KOPT-K1 (cell line): ENCODE data around the gene GALNT14.

Experiments
- H3K27ac ChIP-seq: fragments of 200-600 bp; sonication (generic); 2 replicates; pipeline ENCODE4 v1.5.1; 2016; ENCODE audit warnings: antibody characterized with exemption, mild to moderate bottlenecking, low read depth, low read length; ENCODE audit not compliant: poor library complexity, severe bottlenecking
- H3K36me3 ChIP-seq: fragments of 200-600 bp; sonication (generic); 2 replicates; pipeline ENCODE4 v1.5.1; 2017; ENCODE audit warnings: antibody characterized with exemption, mild to moderate bottlenecking, low read length, moderate library complexity; ENCODE audit not compliant: insufficient read depth
- H3K9me3 ChIP-seq: fragments of 200-600 bp; sonication (generic); 2 replicates; pipeline ENCODE4 v1.5.1; 2017; ENCODE audit warnings: antibody characterized with exemption, low read length, mild to moderate bottlenecking; ENCODE audit not compliant: insufficient read depth, poor library complexity, severe bottlenecking

GALNT14 gene

GRCh38 chr2:31113765-31114164 lies 24.5 kb downstream of the GALNT14 start:
- H3K36me3 ChIP-seq, result no peaks in the 10 kb centered on the region
- H3K9me3 ChIP-seq, result no peaks in the 10 kb centered on the region
- H3K27ac ChIP-seq, result no peak overlapping the region

DNA sequence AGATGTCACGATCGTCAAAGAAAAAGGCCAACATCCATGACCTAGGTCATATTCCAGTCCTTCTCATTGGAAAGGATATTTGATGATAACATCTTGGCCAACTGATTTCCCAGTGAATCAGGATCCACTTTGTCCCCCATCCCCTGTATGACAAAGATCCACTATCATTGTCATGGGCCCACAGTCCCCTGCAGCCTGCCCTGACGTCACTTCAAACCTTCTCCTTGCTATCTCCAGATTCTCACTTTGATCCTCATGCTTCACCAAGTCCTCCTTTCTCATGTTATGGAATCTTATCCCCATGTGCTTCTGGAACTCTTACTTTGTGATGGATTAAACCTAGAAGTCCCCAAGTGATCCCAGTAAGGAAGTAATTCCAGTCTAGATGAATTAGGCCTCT lies 25.7 kb downstream of the GALNT14 start:
- H3K36me3 ChIP-seq, result no peaks in the 10 kb centered on the region
- H3K9me3 ChIP-seq, result no peaks in the 10 kb centered on the region
- no peak overlapping the region for H3K27ac ChIP-seq

- no peaks in the 10 kb centered on the region for H3K36me3 ChIP-seq
- no peak overlapping the region for H3K27ac ChIP-seq
- no peaks in the 10 kb centered on the region for H3K9me3 ChIP-seq
Measured at GRCh38 chr2:31110998-31111397, 27.2 kb downstream of the GALNT14 start.

GRCh38 chr2:31110431-31110830 lies 27.8 kb downstream of the GALNT14 start:
- Histone ChIP-seq H3K27ac (no peak overlapping the region), H3K36me3 (no peaks in the 10 kb centered on the region), H3K9me3 (no peaks in the 10 kb centered on the region)

DNA sequence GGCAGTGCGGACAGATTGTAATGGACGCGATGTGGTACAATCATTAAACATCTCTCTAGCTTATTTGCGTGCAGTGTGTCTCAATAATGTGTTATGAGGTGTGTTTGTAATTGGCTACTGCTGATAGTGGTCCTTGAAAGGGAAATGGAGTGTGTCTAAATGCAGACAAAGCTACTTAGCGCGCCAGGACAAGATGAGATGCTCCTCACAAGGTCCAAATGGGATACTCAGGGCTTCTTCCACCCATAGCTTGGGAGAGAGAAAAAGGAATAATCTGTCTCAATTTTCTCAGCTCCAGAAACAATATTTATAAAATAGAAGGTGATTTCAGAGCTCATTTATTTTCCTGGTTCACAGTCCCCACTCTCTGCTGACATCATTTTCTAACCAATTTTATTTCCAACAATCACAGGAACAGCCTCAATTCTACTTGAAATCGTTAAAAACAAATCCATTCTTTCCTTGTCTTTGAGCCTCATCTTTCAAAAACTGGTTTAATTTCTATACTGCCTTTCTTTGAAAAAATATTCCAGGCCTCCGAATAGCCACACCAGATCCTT lies 28.5 kb downstream of the GALNT14 start:
- Histone ChIP-seq H3K27ac (no peak overlapping the region), H3K9me3 (no peaks in the 10 kb centered on the region), H3K36me3 (no peaks in the 10 kb centered on the region)

DNA sequence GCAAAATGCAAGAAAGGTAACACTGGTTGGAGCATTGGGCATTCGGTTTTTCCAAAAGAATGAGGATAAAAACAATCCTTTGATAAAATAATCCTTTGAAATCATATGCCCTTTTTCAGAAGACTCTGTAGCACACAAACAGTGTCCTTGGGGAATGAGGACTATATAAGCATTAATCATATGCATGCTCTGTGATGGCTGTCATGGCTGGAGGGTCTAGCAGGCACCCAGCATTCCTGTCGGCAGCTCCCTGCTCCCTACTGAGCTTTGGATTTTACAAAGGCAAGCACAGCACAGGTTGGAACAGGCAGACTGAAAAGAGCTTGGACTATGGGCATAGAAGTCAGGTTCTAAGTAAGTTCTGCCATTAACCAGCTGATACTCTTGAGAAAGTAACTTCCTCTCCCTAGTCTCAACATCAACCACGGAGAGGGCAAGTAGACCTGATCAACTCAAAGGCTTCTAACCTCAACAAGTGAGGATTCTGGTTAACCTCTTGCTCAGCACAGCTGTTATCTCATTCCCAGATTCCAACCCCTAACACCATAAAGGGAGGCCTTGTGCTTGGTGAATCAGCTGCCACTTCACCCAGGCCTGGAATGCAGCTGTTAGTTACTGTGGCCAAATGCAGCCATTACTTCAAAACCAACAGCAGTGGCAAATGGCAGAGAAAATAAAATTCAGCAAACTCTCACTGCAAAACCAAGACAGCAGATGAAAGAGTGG lies 29.5 kb downstream of the GALNT14 start:
- no peaks in the 10 kb centered on the region for H3K36me3 ChIP-seq
- no peak overlapping the region for H3K27ac ChIP-seq
- H3K9me3 ChIP-seq, result no peaks in the 10 kb centered on the region

GRCh38 chr2:31107591-31108300 lies 30.5 kb downstream of the GALNT14 start:
- Histone ChIP-seq H3K27ac (no peak overlapping the region), H3K36me3 (no peaks in the 10 kb centered on the region)

GRCh38 chr2:31101701-31102100 lies 36.5 kb downstream of the GALNT14 start:
- H3K27ac ChIP-seq, result no peak overlapping the region
- no peaks in the 10 kb centered on the region for H3K36me3 ChIP-seq
- H3K9me3 ChIP-seq, result no peaks in the 10 kb centered on the region

More at GRCh38 chr2:31107591-31108300, 30.5 kb downstream of the GALNT14 start:
- H3K9me3 ChIP-seq, result no peaks in the 10 kb centered on the region

GRCh38 chr2:31097962-31098613 lies 40.2 kb downstream of the GALNT14 start:
- H3K36me3 ChIP-seq, result no peaks in the 10 kb centered on the region
- H3K27ac ChIP-seq, result no peak overlapping the region
- no peaks in the 10 kb centered on the region for H3K9me3 ChIP-seq

GRCh38 chr2:31090188-31090587 lies 48.1 kb downstream of the GALNT14 start:
- H3K36me3 ChIP-seq, result no peaks in the 10 kb centered on the region
- H3K27ac ChIP-seq, result no peak overlapping the region
- no peaks in the 10 kb centered on the region for H3K9me3 ChIP-seq

GRCh38 chr2:31089645-31090044 lies 48.6 kb downstream of the GALNT14 start:
- no peaks in the 10 kb centered on the region for H3K36me3 ChIP-seq
- H3K9me3 ChIP-seq, result no peaks in the 10 kb centered on the region
- no peak overlapping the region for H3K27ac ChIP-seq

GRCh38 chr2:31088504-31089195 lies 49.6 kb downstream of the GALNT14 start:
- H3K9me3 ChIP-seq, result no peaks in the 10 kb centered on the region
- no peaks in the 10 kb centered on the region for H3K36me3 ChIP-seq
- no peak overlapping the region for H3K27ac ChIP-seq

GRCh38 chr2:31087491-31087890 lies 50.7 kb downstream of the GALNT14 start:
- Histone ChIP-seq H3K9me3 (no peaks in the 10 kb centered on the region), H3K36me3 (no peaks in the 10 kb centered on the region), H3K27ac (no peak overlapping the region)

- Histone ChIP-seq H3K27ac (no peak overlapping the region), H3K36me3 (no peaks in the 10 kb centered on the region), H3K9me3 (no peaks in the 10 kb centered on the region)
Measured at GRCh38 chr2:31086590-31086989, 51.6 kb downstream of the GALNT14 start.
